ENCODE data around the gene SYNE2. TPM values are rescaled to one million over a fixed set of nuclear protein-coding genes. Genes with fewer than 3 reads are reported as not detected.

The SYNE2 gene
- total and polyA plus RNA-seq, 10 of the 15 experiments (the other 5 are each of a cell fraction or from before 2014, with no cell fraction given), result 2.1 to 52.7 (median 38.1) TPM

DNA sequence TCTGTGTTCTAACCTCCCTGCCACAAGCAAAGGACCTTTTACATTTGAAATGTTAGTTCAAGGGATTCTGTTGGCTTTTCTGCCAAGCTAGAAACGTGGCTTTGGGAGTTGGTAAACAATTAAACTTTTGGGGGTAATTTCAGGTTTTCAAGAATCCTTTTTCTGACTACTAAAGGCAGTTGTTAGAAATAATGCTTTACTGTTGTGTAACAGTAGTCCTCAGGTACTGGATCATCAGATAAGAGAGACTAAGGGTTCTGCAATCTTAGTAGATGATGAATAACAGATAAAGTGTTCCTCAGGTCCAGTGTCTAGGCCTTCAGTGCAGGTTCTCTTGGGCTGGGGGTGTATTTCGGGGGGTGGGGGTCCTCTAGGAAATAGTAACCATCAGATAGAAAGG is 192.3 kb downstream of the SYNE2 start:
- no TSS peak for BruUV-seq (replicated peaks)
- H3K27ac ChIP-seq (ENCODE audit: control insufficient read depth, insufficient read depth), result no peak overlapping the region
- no peak overlapping the region for H3K4me3 ChIP-seq
- ChIA-PET CTCF (no interaction called here), POLR2A (no interaction called here), SMC1A (ENCODE audit: uncharacterized antibody, unreplicated experiment) (no interaction called here), RAD21 (ENCODE audit: unreplicated experiment) (no interaction called here)
- intact Hi-C loops (cut with micrococcal nuclease; ENCODE audit: unreplicated experiment) (no loop called here), in situ Hi-C loops (cut with MboI) (no loop called here)
- H3K27me3 ChIP-seq (replicated peaks in 1 of 2; ENCODE audit: control insufficient read depth in 2 of 2, insufficient read depth in 2 of 2, low read length in 1 of 2), result no peaks in the 10 kb centered on the region; a peak in 1 of 4 replicates
- FAIRE-seq (no peak), DNase-seq (ENCODE audit: low read depth, low spot score) (no peak), ATAC-seq (no peak)
- no peaks in the 10 kb centered on the region; the same call in 2 of the 3 replicates for H3K9me3 ChIP-seq (replicated peaks; ENCODE audit: control insufficient read depth, insufficient read depth, low read length)
- no peak for TF ChIP-seq MTA2 (IDR thresholded peaks at IDR 0.05; ENCODE audit: low read depth)
- no peak for TF ChIP-seq ZNF217 (IDR thresholded peaks at IDR 0.05)
- TF ChIP-seq CREM (IDR thresholded peaks at IDR 0.05; ENCODE audit: low read depth), result no peak
- no peak for TF ChIP-seq ZNF592 (IDR thresholded peaks at IDR 0.05)
- no peak for TF ChIP-seq CEBPZ (IDR thresholded peaks at IDR 0.05; ENCODE audit: low read depth, low read length)
- TF ChIP-seq HDGF (IDR thresholded peaks at IDR 0.05), result no peak
- no peak for TF ChIP-seq BHLHE40 (IDR thresholded peaks at IDR 0.05; ENCODE audit: borderline replicate concordance in 1 of 2, low read depth in 2 of 2, low read length in 1 of 2)
- 54% methylated on average over 2 of the region's 2 CpGs for WGBS (ENCODE audit: insufficient coverage, insufficient replicate concordance, low lambda C conversion rate, missing lambda C conversion rate)
- no peak overlapping the region for H3K9ac ChIP-seq (ENCODE audit: control insufficient read depth, insufficient read depth, low read length)
- H4K20me1 ChIP-seq (ENCODE audit: control insufficient read depth, insufficient read depth), result no peaks in the 10 kb centered on the region
- H3K36me3 ChIP-seq (ENCODE audit: control insufficient read depth in 2 of 2, insufficient read depth in 2 of 2, low read length in 1 of 2), result no peaks in the 10 kb centered on the region; a peak in 2 of 4 replicates
- H3K4me2 ChIP-seq (ENCODE audit: control insufficient read depth, insufficient read depth), result no peak overlapping the region
- no peaks in the 10 kb centered on the region for H3K4me1 ChIP-seq (ENCODE audit: control insufficient read depth, insufficient read depth, low read length)
- H3K79me2 ChIP-seq (ENCODE audit: control insufficient read depth, insufficient read depth, low read length), result no peaks in the 10 kb centered on the region
- no peak overlapping the region for H2AFZ ChIP-seq (ENCODE audit: control insufficient read depth, low read depth, low read length)
